CD4-positive, CD25-positive, alpha-beta regulatory T cell (primary cell): ENCODE data around the gene TK1. TPM values are rescaled to one million over a fixed set of nuclear protein-coding genes. Genes with fewer than 3 reads are reported as not detected.

ENCODE experiments used
- ATAC-seq, 2 donors: fragments of 150-1000 bp; cut with Tn5 transposase; one replicate each; pipeline ENCODE4 v1.10.0; 2021; ENCODE audit warnings: low read depth in 2 of 2, moderate number of reproducible peaks in 2 of 2, moderate library complexity in 1 of 2
- DNase-seq, 3 donors: peaks; one replicate each; pipeline versions ENCODE4 v3.0.0 to v3.0.0-alpha.2; 2012 to 2022; ENCODE audit warnings: mixed read lengths in 1 of 3
- H3K27ac ChIP-seq: one replicate; pipeline ENCODE4 v1.7.0; 2013; ENCODE audit warnings: mild to moderate bottlenecking, low read length; ENCODE audit not compliant: insufficient read depth, poor library complexity, severe bottlenecking
- H3K27me3 ChIP-seq: one replicate; pipeline ENCODE4 v1.7.0; 2013; ENCODE audit warnings: low read length; ENCODE audit not compliant: control insufficient read depth, insufficient read depth
- H3K36me3 ChIP-seq: one replicate; pipeline ENCODE4 v1.7.0; 2013; ENCODE audit warnings: mild to moderate bottlenecking, low read length, moderate library complexity; ENCODE audit not compliant: control insufficient read depth, insufficient read depth
- H3K4me1 ChIP-seq: 2 replicates; pipeline ENCODE4 v1.7.0; 2013; ENCODE audit warnings: mild to moderate bottlenecking, low read length; ENCODE audit not compliant: insufficient read depth, control insufficient read depth, poor library complexity, severe bottlenecking
- H3K4me3 ChIP-seq: one replicate; pipeline ENCODE4 v1.7.0; 2013; ENCODE audit warnings: low read depth, mild to moderate bottlenecking, low read length, moderate library complexity
- H3K9me3 ChIP-seq, 2 experiments: 1 replicate in 1 of 2; 2 replicates in 1 of 2; pipeline ENCODE4 v1.7.0; 2013; ENCODE audit warnings: low read length in 2 of 2, mild to moderate bottlenecking in 1 of 2, moderate library complexity in 1 of 2; ENCODE audit not compliant: control insufficient read depth in 2 of 2
- H3K27ac Mint-ChIP-seq, 3 donors: one replicate each; pipeline ENCODE4 v1.8.0; 2020 to 2022; ENCODE audit warnings: mild to moderate bottlenecking in 3 of 3, mixed read lengths in 3 of 3, moderate library complexity in 2 of 3
- H3K27me3 Mint-ChIP-seq: one replicate; pipeline ENCODE4 v1.8.0; 2022; ENCODE audit warnings: mild to moderate bottlenecking, mixed read lengths
- H3K36me3 Mint-ChIP-seq: one replicate; pipeline ENCODE4 v1.8.0; 2020; ENCODE audit warnings: mixed read lengths
- H3K4me1 Mint-ChIP-seq, 4 donors: one replicate each; pipeline ENCODE4 v1.8.0; 2020 to 2022; ENCODE audit warnings: mixed read lengths in 4 of 4, mild to moderate bottlenecking in 1 of 4
- H3K4me3 Mint-ChIP-seq, 4 donors: one replicate each; pipeline ENCODE4 v1.8.0; 2020 to 2022; ENCODE audit warnings: mild to moderate bottlenecking in 4 of 4, mixed read lengths in 4 of 4, moderate library complexity in 3 of 4
- H3K9me3 Mint-ChIP-seq, 7 donors: one replicate each; pipeline ENCODE4 v1.8.0; 2020 to 2022; ENCODE audit warnings: mixed read lengths in 7 of 7, mild to moderate bottlenecking in 3 of 7, moderate library complexity in 2 of 7
- polyA plus RNA-seq, 4 donors: library from polyadenylated mRNA; unstranded; fragments of 300-500 nt; fragmentation: Illumina TruSeq; gene quantifications; one replicate each; pipeline ENCODE4 v1.2.3, GENCODE V29; 2021
- total RNA-seq: library from RNA; stranded (reverse); gene quantifications from one replicate; pipeline ENCODE4 v1.2.3, GENCODE V29; 2022

TK1 gene
- total and polyA plus RNA-seq, 5 donors from 2014 or later, result 3.2 to 33.8 (median 12.8) TPM

GRCh38 chr17:78132084-78132676, 54.7 kb downstream of the TK1 start:
- peaks cover 9 to 68% (median 33%) of the 10 kb centered on the region in 4 donors for H3K4me1 Mint-ChIP-seq
- no peaks in the 10 kb centered on the region for H3K9me3 ChIP-seq
- DNase-seq (peak; percentile 66 to 91 (median 71)), ATAC-seq (peak in 1 of 2 donors; percentile 4)
- no peaks in the 10 kb centered on the region for H3K27me3 ChIP-seq
- H3K27ac ChIP-seq, result peak overlapping the region; percentile 92
- peak overlapping the region; percentile 62 to 97 (median 86) for H3K27ac Mint-ChIP-seq
- H3K36me3 Mint-ChIP-seq, result peaks cover 30% of the 10 kb centered on the region
- peaks cover 80% of the 10 kb centered on the region for H3K4me1 ChIP-seq
- H3K36me3 ChIP-seq, result peaks cover 41% of the 10 kb centered on the region
- H3K4me3 Mint-ChIP-seq, result peak overlapping the region; percentile 79 to 99 (median 90)
- H3K4me3 ChIP-seq, result peak overlapping the region; percentile 70
- no peaks in the 10 kb centered on the region for H3K9me3 Mint-ChIP-seq
- H3K27me3 Mint-ChIP-seq, result peaks cover 5% of the 10 kb centered on the region

- DNase-seq (peak; percentile 45 to 60 (median 46)), ATAC-seq (no peak)
- Histone ChIP-seq H3K4me3 (peak overlapping the region; percentile 84), H3K27me3 (no peaks in the 10 kb centered on the region), H3K9me3 (no peaks in the 10 kb centered on the region), H3K4me1 (peaks cover 80% of the 10 kb centered on the region), H3K27ac (peak overlapping the region; percentile 92), H3K36me3 (peaks cover 33% of the 10 kb centered on the region)
- peaks cover 9 to 67% (median 33%) of the 10 kb centered on the region in 4 donors for H3K4me1 Mint-ChIP-seq
- H3K27me3 Mint-ChIP-seq, result peaks cover 5% of the 10 kb centered on the region
- H3K4me3 Mint-ChIP-seq, result peak overlapping the region; percentile 95 to 99 (median 99)
- no peaks in the 10 kb centered on the region for H3K9me3 Mint-ChIP-seq
- peaks cover 32% of the 10 kb centered on the region for H3K36me3 Mint-ChIP-seq
- H3K27ac Mint-ChIP-seq, result peak overlapping the region; percentile 92 to 95 (median 93)
These were observed 55.4 kb downstream of the TK1 start for GRCh38 chr17:78131172-78132083.

GRCh38 chr17:78130437-78131101, 56.3 kb downstream of the TK1 start, which contains the start of gene TMC8:
Gene TMC8, plus strand, starts transcription at chr17:78130771. Its CDS starts 818 bp downstream, at chr17:78131589.
- Mint-ChIP-seq H3K27me3 (peaks cover 5% of the 10 kb centered on the region), H3K36me3 (peaks cover 27% of the 10 kb centered on the region), H3K9me3 (no peaks in the 10 kb centered on the region), H3K4me1 (peaks cover 9 to 63% (median 28%) of the 10 kb centered on the region in 4 donors), H3K27ac (peak within 1 kb of the TSS; percentile 92 to 95 (median 93)), H3K4me3 (peak within 1 kb of the TSS; percentile 95 to 99 (median 99))
- DNase-seq (peak; percentile 76 to 97 (median 91)), ATAC-seq (peak; percentile 61 to 65)
- peak within 1 kb of the TSS; percentile 92 for H3K27ac ChIP-seq
- H3K4me1 ChIP-seq, result peaks cover 82% of the 10 kb centered on the region
- H3K27me3 ChIP-seq, result no peaks in the 10 kb centered on the region
- H3K36me3 ChIP-seq, result peaks cover 30% of the 10 kb centered on the region
- no peaks in the 10 kb centered on the region for H3K9me3 ChIP-seq
- H3K4me3 ChIP-seq, result peak within 1 kb of the TSS; percentile 84

GRCh38 chr17:78130090-78130436, 56.8 kb downstream of the TK1 start:
- Histone ChIP-seq H3K4me3 (peak overlapping the region; percentile 84), H3K4me1 (peaks cover 83% of the 10 kb centered on the region), H3K27me3 (no peaks in the 10 kb centered on the region), H3K27ac (peak overlapping the region; percentile 92), H3K36me3 (peaks cover 28% of the 10 kb centered on the region), H3K9me3 (no peaks in the 10 kb centered on the region)
- Mint-ChIP-seq H3K4me1 (peaks cover 9 to 62% (median 27%) of the 10 kb centered on the region in 4 donors), H3K4me3 (peak overlapping the region; percentile 95 to 99 (median 99)), H3K9me3 (no peaks in the 10 kb centered on the region), H3K36me3 (peaks cover 24% of the 10 kb centered on the region), H3K27ac (peak overlapping the region; percentile 92 to 95 (median 93)), H3K27me3 (peaks cover 5% of the 10 kb centered on the region)
- DNase-seq (no peak), ATAC-seq (no peak)

GRCh38 chr17:78129351-78130089, 57.3 kb downstream of the TK1 start:
- H3K27ac Mint-ChIP-seq, result peak overlapping the region; percentile 93 to 97 (median 96)
- peak overlapping the region; percentile 92 for H3K27ac ChIP-seq
- peaks cover 83% of the 10 kb centered on the region for H3K4me1 ChIP-seq
- H3K36me3 ChIP-seq, result peaks cover 28% of the 10 kb centered on the region
- peak overlapping the region; percentile 84 for H3K4me3 ChIP-seq
- H3K36me3 Mint-ChIP-seq, result peaks cover 24% of the 10 kb centered on the region
- ATAC-seq (no peak), DNase-seq (peak in 2 of 3 donors; percentile 61 to 90)
- no peaks in the 10 kb centered on the region for H3K27me3 ChIP-seq
- no peaks in the 10 kb centered on the region for H3K9me3 ChIP-seq
- H3K4me3 Mint-ChIP-seq, result peak overlapping the region; percentile 95 to 99 (median 99)
- H3K9me3 Mint-ChIP-seq, result no peaks in the 10 kb centered on the region
- H3K27me3 Mint-ChIP-seq, result peaks cover 5% of the 10 kb centered on the region
- peaks cover 8 to 60% (median 26%) of the 10 kb centered on the region in 4 donors for H3K4me1 Mint-ChIP-seq

- peak; percentile 69 to 88 (median 78) for DNase-seq
- H3K27me3 Mint-ChIP-seq, result peaks cover 5% of the 10 kb centered on the region
- H3K27ac ChIP-seq, result peak within 1 kb of the TSS; percentile 92
- H3K4me3 Mint-ChIP-seq, result peak within 1 kb of the TSS; percentile 99 to 100 (median 99)
- no peaks in the 10 kb centered on the region for H3K9me3 ChIP-seq
- H3K36me3 Mint-ChIP-seq, result peaks cover 19% of the 10 kb centered on the region
- H3K27me3 ChIP-seq, result no peaks in the 10 kb centered on the region
- H3K4me1 ChIP-seq, result peaks cover 83% of the 10 kb centered on the region
- H3K27ac Mint-ChIP-seq, result peak within 1 kb of the TSS; percentile 93 to 97 (median 96)
- peaks cover 28% of the 10 kb centered on the region for H3K36me3 ChIP-seq
- ATAC-seq, result peak; percentile 18 to 20
- no peaks in the 10 kb centered on the region for H3K9me3 Mint-ChIP-seq
- peaks cover under 1 to 60% (median 20%) of the 10 kb centered on the region in 4 donors for H3K4me1 Mint-ChIP-seq
- H3K4me3 ChIP-seq, result peak within 1 kb of the TSS; percentile 84
These were observed 58.1 kb downstream of the TK1 start, which contains the start of gene TMC6 for GRCh38 chr17:78128551-78129350. Gene TMC6, minus strand, starts transcription at chr17:78128755. Its CDS starts 1,923 bp downstream, at chr17:78126832.
